Right renal pelvis (tissue), 4 donors: ENCODE data around the gene KLRB1. TPM values are rescaled to one million over a fixed set of nuclear protein-coding genes. Genes with fewer than 3 reads are reported as not detected.
"Not testable (repeated sequence)": the region's sequence is repeated elsewhere in the genome, so short reads cannot be mapped to it uniquely, and the experiment has no call there.

Experiments
- DNase-seq, 4 donors: peaks; one replicate each; pipeline ENCODE4 v3.0.0-alpha.2; 2013; ENCODE audit warnings: low read depth in 4 of 4, low spot score in 3 of 4, missing footprints in 1 of 4
- polyA plus RNA-seq, 4 donors: library from polyadenylated mRNA; unstranded; fragments of 120-200 nt; gene quantifications; one replicate each; pipeline ENCODE4 v1.2.1, GENCODE V29; 2013; ENCODE audit not compliant: insufficient read length in 4 of 4

KLRB1 gene
- polyA plus RNA-seq, 4 donors = 5.3 to 6.8 (median 6.0) TPM

DNA sequence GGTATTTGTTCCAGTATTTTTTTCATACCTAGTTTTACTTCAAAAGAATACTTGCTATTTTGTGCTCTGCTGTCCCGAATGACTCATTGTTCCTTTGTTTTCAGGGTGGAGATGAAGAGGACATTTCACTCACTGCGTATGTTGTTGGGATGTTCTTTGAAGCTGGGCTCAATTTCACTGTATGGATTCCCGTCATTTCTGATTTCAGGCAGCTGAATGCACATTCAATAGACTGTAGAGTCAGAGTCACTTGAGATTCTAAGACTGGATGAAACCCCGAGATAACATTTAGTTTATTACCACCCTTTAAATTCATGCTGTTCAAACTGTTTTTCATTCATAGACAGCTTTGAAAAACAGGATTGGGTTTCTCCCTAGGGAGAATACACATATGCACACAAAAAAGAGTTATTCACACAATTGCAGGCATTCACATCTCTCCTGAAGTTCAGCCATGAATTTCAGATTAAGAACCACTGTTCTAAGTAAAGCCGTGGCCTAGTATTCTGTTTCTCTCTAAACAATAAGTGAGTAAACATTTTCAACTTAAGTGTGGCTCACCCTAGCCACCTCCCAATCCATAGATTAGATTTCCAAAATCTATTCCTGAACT lies 44.8 kb downstream of the KLRB1 start:
- not testable (repeated sequence) for DNase-seq

DNA sequence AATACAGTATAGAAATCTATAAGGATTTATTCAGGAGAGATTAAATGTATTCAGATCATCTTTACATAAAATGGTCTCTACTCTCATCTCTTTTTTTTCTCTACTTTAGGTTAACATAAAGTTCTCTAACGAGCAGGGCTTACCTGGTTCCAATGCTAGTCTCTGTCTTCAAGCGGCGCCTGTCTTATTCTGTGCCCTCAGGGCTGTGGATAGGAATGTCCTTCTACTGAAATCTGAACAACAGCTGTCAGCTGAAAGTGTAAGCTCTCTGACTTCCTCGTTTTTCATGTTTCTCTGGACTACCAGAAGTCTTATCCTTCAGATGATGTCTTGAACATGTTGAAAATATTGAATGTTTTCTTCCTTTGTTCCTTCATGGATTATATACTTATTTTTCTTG lies 62.2 kb downstream of the KLRB1 start:
- DNase-seq = not testable (repeated sequence)

Other genes starting within 250 kb of the KLRB1 start
- gene CLEC2D, start 61.8 kb upstream of the KLRB1 start, polyA plus RNA-seq = 10 to 100 TPM; 10.9 to 21.3 (median 13.9) TPM
- gene CLECL1, start 125.2 kb upstream of the KLRB1 start, polyA plus RNA-seq = under 1 TPM in 2 of 4 donors, not detected in 2; 0.09 to 0.32 TPM
- 1 to 10 TPM; 1.2 to 3.0 (median 2.0) TPM for gene CD69, start 153.0 kb upstream of the KLRB1 start, polyA plus RNA-seq
- 1 to 10 TPM in 1 of 4 donors, under 1 TPM in 3; 0.65 to 1.2 (median 0.82) TPM for gene KLRF1, start 219.6 kb upstream of the KLRB1 start, polyA plus RNA-seq